Measurements from ENCODE around the gene OR1B1. TPM values are rescaled to one million over a fixed set of nuclear protein-coding genes. Genes with fewer than 3 reads are reported as not detected.

OR1B1 gene
- total and polyA plus RNA-seq, 2 of the 4 experiments (the other 2 are of a cell fraction) = not detected

DNA sequence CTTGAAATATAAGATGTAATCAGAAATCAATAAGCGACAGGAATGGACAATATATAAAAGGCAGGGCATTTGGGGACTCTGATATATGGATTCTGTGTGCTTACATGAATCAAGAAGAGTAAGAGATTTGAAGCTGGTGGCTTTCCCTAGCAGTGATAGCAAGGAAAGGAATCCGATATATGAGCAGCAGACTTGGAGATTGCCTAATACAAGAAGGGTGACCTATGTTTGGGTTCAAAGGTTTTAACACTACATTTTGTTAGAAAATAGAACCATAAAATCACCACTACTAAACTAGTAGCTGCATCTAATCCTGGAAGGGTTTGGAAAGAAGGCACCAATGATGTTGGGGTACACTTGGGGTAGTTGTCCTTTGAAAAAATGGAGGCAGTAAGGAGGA is 15.1 kb upstream of the OR1B1 start:
- Histone ChIP-seq H3K18ac (ENCODE audit: low read depth, low read length) (no peak overlapping the region), H2AFZ (replicated peaks; ENCODE audit: low read length, poor library complexity) (no peak overlapping the region), H2BK20ac (ENCODE audit: low read depth, low read length) (no peak overlapping the region), H3K4ac (ENCODE audit: low read depth, low read length) (no peak overlapping the region), H3K79me1 (ENCODE audit: low read depth in 1 of 2, low read length in 2 of 2) (no peaks in the 10 kb centered on the region), H2BK5ac (ENCODE audit: low read depth, low read length, poor library complexity, severe bottlenecking) (no peak overlapping the region), H2AK5ac (ENCODE audit: low read depth, low read length) (no peak overlapping the region), H4K20me1 (ENCODE audit: insufficient read depth, low read length) (no peaks in the 10 kb centered on the region), H3K23ac (ENCODE audit: low read depth, low read length) (no peak overlapping the region), H3K9me1 (ENCODE audit: insufficient read depth, low read length) (no peaks in the 10 kb centered on the region), H2BK15ac (ENCODE audit: low read depth, low read length) (no peak overlapping the region), H4K8ac (ENCODE audit: low read depth in 2 of 2, low read length in 2 of 2) (no peak overlapping the region), H3K4me2 (ENCODE audit: low read depth, low read length) (no peak overlapping the region), H2BK120ac (ENCODE audit: low read depth, low read length) (no peak overlapping the region), H3K14ac (replicated peaks; ENCODE audit: low read depth, low read length) (no peak overlapping the region), H3K4me1 (ENCODE audit: control insufficient read depth, insufficient read depth, low read length) (no peaks in the 10 kb centered on the region), H3K9ac (ENCODE audit: low read depth, low read length) (no peak overlapping the region), H3K56ac (ENCODE audit: extremely low read depth, insufficient read depth, low read length) (no peak overlapping the region), H3K27ac (ENCODE audit: insufficient read depth, low read length) (no peak overlapping the region), H4K91ac (ENCODE audit: insufficient read depth, low read depth, low read length) (no peak overlapping the region), H3K9me3 (ENCODE audit: control insufficient read depth, insufficient read depth, low read length) (peaks cover 6% of the 10 kb centered on the region), H4K5ac (ENCODE audit: low read depth, low read length) (no peak overlapping the region), H2AK9ac (replicated peaks; ENCODE audit: low read depth, low read length, poor library complexity) (no peak overlapping the region), H3K36me3 (ENCODE audit: control insufficient read depth, insufficient read depth, low read length) (no peaks in the 10 kb centered on the region), H3K27me3 (ENCODE audit: control insufficient read depth, insufficient read depth, low read length) (peaks cover 3% of the 10 kb centered on the region; the same call in 1 of the 2 replicates), H3K4me3 (ENCODE audit: insufficient read depth, low read depth, low read length) (no peak overlapping the region)
- intact Hi-C loops (cut with micrococcal nuclease) = no loop called here
- dilution Hi-C loops (cut with HindIII; ENCODE audit: low sequenced_read_pairs, unreplicated experiment) = no loop called here
- in situ Hi-C loops (cut with MboI; ENCODE audit: low sequenced_read_pairs) = no loop called here
- no peak for DNase-seq
- WGBS, 2 experiments (ENCODE audit: extremely low coverage in 2 of 2, insufficient read length in 1 of 2) = 25% methylated on average over 1 of the region's 2 CpGs; no CpG with 5 or more reads in 1 of the 2 experiments
- ATAC-seq (ENCODE audit: low read depth) = no peak
- TF ChIP-seq RCOR1 (IDR thresholded peaks at IDR 0.05; ENCODE audit: insufficient replicate concordance, low read length) (no peak), SMC3 (IDR thresholded peaks at IDR 0.05; ENCODE audit: low read depth, low read length) (no peak), MXI1 (IDR thresholded peaks at IDR 0.05; ENCODE audit: borderline replicate concordance, low read depth, low read length) (no peak), CEBPB (IDR thresholded peaks at IDR 0.05; ENCODE audit: low read depth, low read length) (no peak)
- TF ChIP-seq, protein P1, sequence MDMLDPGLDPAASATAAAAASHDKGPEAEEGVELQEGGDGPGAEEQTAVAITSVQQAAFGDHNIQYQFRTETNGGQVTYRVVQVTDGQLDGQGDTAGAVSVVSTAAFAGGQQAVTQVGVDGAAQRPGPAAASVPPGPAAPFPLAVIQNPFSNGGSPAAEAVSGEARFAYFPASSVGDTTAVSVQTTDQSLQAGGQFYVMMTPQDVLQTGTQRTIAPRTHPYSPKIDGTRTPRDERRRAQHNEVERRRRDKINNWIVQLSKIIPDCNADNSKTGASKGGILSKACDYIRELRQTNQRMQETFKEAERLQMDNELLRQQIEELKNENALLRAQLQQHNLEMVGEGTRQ (IDR thresholded peaks at IDR 0.05; ENCODE audit: low read depth, low read length) = no peak
- ChIA-PET CTCF (no interaction called here), POLR2A (ENCODE audit: unreplicated experiment) (no interaction called here)
- BruUV-seq (replicated peaks) = no TSS peak

Measured in IMR-90 (cell line).